Sigmoid colon (tissue), 7 donors: ENCODE measurements around the gene ACAD11. TPM values are rescaled to one million over a fixed set of nuclear protein-coding genes. Genes with fewer than 3 reads are reported as not detected.

Source experiments
- DNase-seq: peaks from one replicate; pipeline ENCODE4 v3.0.0-alpha.2; 2019
- H3K27ac ChIP-seq, 4 donors: fragments of 200-600 bp; sonication (generic); one replicate each; pipeline ENCODE4 v1.5.1; 2016 to 2019; ENCODE audit warnings: mild to moderate bottlenecking in 1 of 4
- H3K27me3 ChIP-seq, 3 donors: fragments of 200-600 bp; sonication (generic); one replicate each; pipeline ENCODE4 v1.5.1; 2019; ENCODE audit warnings: mild to moderate bottlenecking in 1 of 3
- H3K36me3 ChIP-seq, 4 donors: fragments of 200-600 bp; sonication (generic); one replicate each; pipeline ENCODE4 v1.5.1; 2016 to 2019
- H3K4me1 ChIP-seq, 4 donors: fragments of 200-600 bp; sonication (generic); one replicate each; pipeline ENCODE4 v1.5.1; 2017 to 2019
- H3K4me3 ChIP-seq, 4 donors: fragments of 200-600 bp; sonication (generic); one replicate each; pipeline ENCODE4 v1.5.1; 2017 to 2019; ENCODE audit warnings: mild to moderate bottlenecking in 2 of 4, moderate library complexity in 1 of 4
- H3K9me3 ChIP-seq, 4 donors: fragments of 200-600 bp in 3 of 4; sonication (generic) in 3 of 4; one replicate each; pipeline versions ENCODE4 v1.5.1 to v1.6.1; 2013 to 2019
- CTCF ChIP-seq, 4 experiments: fragments of 450-650 bp in 3 of 4; fragments of 200-600 bp in 1 of 4; IDR thresholded peaks; one replicate each; pipeline ENCODE4 v1.5.1; 2016 to 2019; ENCODE audit warnings: antibody characterized with exemption in 4 of 4, mild to moderate bottlenecking in 3 of 4, moderate library complexity in 2 of 4
- EP300 ChIP-seq, 4 donors: sonication (generic); formaldehyde crosslinking; IDR thresholded peaks; one replicate each; pipeline ENCODE4 v1.6.1; 2017; ENCODE audit warnings: antibody characterized with exemption in 4 of 4
- POLR2A ChIP-seq, 2 donors: fragments of 450-650 bp; IDR thresholded peaks; one replicate each; pipeline ENCODE4 v1.6.1; 2016; ENCODE audit warnings: antibody characterized with exemption in 2 of 2, mild to moderate bottlenecking in 2 of 2, moderate library complexity in 2 of 2
- POLR2AphosphoS5 ChIP-seq, 4 donors: sonication (generic); formaldehyde crosslinking; IDR thresholded peaks; one replicate each; pipeline ENCODE4 v1.6.1; 2017; ENCODE audit warnings: antibody characterized with exemption in 4 of 4
- WGBS, 2 donors: extraction: QIAGEN DNeasy Blood & Tissue Kit; methylation state at CpG; one replicate each; pipeline ENCODE4 v1.1.7; 2013; 5-methylcytosine and 5-hydroxymethylcytosine counted together
- intact Hi-C: fragments of 100-400 bp; cut with DNase I; formaldehyde crosslinking; loops from one replicate; pipeline ENCODE4 v1.15.1; 2023
- polyA plus RNA-seq, 3 donors: library from polyadenylated mRNA; stranded (reverse); fragments of 200-250 nt; gene quantifications; one replicate each; pipeline ENCODE4 v1.2.3, GENCODE V29; 2013
- total RNA-seq, 4 donors: library from RNA; depleted of rRNA; stranded (reverse); fragments of >200 nt; gene quantifications; one replicate each; pipeline ENCODE4 v1.1.0, GENCODE V29; 2016
- donor health status: healthy with polysubstance abuse.
- donor health status: Bipolar disorder and iron deficiency.
- donor health status: healthy.

ACAD11 gene
- total and polyA plus RNA-seq, 7 donors: 2.4 to 71.7 (median 26.8) TPM

DNA sequence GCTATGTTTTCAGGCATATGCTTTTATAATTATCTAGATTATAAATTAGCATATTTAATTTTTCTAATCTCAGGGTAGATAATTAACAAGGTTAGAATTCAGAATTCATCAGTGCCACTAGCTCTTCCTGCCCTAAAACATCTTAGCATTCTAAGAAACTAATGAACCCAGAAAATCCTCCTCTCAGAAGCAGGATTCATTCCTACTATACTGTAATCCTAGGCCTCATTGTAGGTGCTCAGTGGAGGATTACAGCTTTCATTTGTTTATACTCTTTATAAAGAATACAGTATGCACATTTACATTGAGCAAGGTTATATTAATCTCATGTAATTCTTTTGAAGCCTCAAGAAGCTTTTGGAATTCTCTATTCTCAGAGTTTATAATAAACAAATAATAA, 20.9 kb downstream of the ACAD11 start:
- H3K27ac ChIP-seq: no peak overlapping the region
- H3K36me3 ChIP-seq: peaks cover 0 to 41% (median 7%) of the 10 kb centered on the region in 4 donors
- H3K4me3 ChIP-seq: no peak overlapping the region
- no peaks in the 10 kb centered on the region for H3K27me3 ChIP-seq
- TF ChIP-seq EP300 (IDR thresholded peaks at IDR 0.05) (no peak), POLR2A (IDR thresholded peaks at IDR 0.05) (no peak), POLR2AphosphoS5 (IDR thresholded peaks at IDR 0.05) (no peak), CTCF (IDR thresholded peaks at IDR 0.05) (no peak)
- DNase-seq: no peak
- no peaks in the 10 kb centered on the region for H3K9me3 ChIP-seq
- no peaks in the 10 kb centered on the region for H3K4me1 ChIP-seq
- intact Hi-C loops: no loop called here

DNA sequence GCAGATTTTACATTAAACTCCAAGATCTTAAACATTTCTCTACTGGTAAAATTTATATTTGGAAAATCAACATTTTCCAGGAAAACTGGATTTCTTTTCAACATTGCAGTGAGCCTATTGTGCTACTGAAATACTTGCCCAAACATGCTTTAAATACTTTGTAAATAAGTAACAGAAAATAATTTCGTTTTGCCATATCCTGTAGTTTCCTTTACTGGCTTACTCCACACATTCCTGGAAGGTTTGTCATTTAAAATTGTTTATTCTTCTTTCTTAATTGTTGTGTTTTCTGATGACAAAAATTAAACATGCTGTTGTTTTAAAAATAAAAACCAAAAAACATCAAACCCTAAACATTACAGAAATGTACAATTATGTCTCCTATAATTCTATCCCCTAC, 22.0 kb downstream of the ACAD11 start:
- H3K36me3 ChIP-seq: peaks cover 0 to 41% (median 7%) of the 10 kb centered on the region in 4 donors
- no peak for DNase-seq
- intact Hi-C loops: no loop called here
- no peak overlapping the region for H3K4me3 ChIP-seq
- WGBS, 2 donors: 29 to 70% methylated on average over 1 of the region's 1 CpG
- H3K4me1 ChIP-seq: no peaks in the 10 kb centered on the region
- TF ChIP-seq POLR2AphosphoS5 (IDR thresholded peaks at IDR 0.05): no peak
- TF ChIP-seq EP300 (IDR thresholded peaks at IDR 0.05): no peak
- TF ChIP-seq CTCF (IDR thresholded peaks at IDR 0.05): no peak
- TF ChIP-seq POLR2A (IDR thresholded peaks at IDR 0.05): no peak
- no peaks in the 10 kb centered on the region for H3K9me3 ChIP-seq
- no peak overlapping the region for H3K27ac ChIP-seq
- H3K27me3 ChIP-seq: no peaks in the 10 kb centered on the region

DNA sequence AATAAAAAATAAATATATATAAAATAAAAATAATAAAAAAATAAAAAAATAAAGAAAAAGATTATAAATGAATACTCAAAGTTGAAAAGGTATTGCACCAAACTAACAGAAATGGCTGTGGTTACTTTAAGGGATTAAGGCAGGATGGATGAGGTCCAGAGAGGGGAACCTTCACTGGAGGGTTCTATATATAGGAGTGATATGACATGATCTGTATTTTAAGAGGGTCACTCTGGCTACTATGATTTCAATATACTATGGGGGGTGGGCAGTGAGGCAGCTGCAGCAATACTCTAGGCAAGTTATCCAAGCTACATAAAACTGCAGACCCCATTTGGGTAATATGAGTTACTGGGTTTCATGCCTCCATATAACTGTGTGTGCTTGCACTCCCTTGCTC, 24.6 kb downstream of the ACAD11 start:
- intact Hi-C loops: no loop called here
- H3K4me3 ChIP-seq: no peak overlapping the region
- no peaks in the 10 kb centered on the region for H3K27me3 ChIP-seq
- peaks cover 0 to 54% (median 5%) of the 10 kb centered on the region in 4 donors for H3K36me3 ChIP-seq
- TF ChIP-seq POLR2AphosphoS5 (IDR thresholded peaks at IDR 0.05) (no peak), CTCF (IDR thresholded peaks at IDR 0.05) (no peak), EP300 (IDR thresholded peaks at IDR 0.05) (no peak), POLR2A (IDR thresholded peaks at IDR 0.05) (no peak)
- no peaks in the 10 kb centered on the region for H3K9me3 ChIP-seq
- DNase-seq: no peak
- no peaks in the 10 kb centered on the region for H3K4me1 ChIP-seq
- no peak overlapping the region for H3K27ac ChIP-seq

GRCh38 chr3:132630612-132631011, 29.0 kb downstream of the ACAD11 start:
- Histone ChIP-seq H3K36me3 (peaks cover 5 to 60% (median 11%) of the 10 kb centered on the region in 4 donors), H3K27me3 (no peaks in the 10 kb centered on the region), H3K4me1 (no peaks in the 10 kb centered on the region), H3K27ac (no peak overlapping the region), H3K4me3 (no peak overlapping the region), H3K9me3 (no peaks in the 10 kb centered on the region)
- TF ChIP-seq CTCF (IDR thresholded peaks at IDR 0.05) (no peak), POLR2A (IDR thresholded peaks at IDR 0.05) (no peak), POLR2AphosphoS5 (IDR thresholded peaks at IDR 0.05) (no peak), EP300 (IDR thresholded peaks at IDR 0.05) (no peak)
- 90 to 95% methylated on average over 7 of the region's 7 CpGs for WGBS, 2 donors
- intact Hi-C loops: no loop called here
- DNase-seq: no peak

DNA sequence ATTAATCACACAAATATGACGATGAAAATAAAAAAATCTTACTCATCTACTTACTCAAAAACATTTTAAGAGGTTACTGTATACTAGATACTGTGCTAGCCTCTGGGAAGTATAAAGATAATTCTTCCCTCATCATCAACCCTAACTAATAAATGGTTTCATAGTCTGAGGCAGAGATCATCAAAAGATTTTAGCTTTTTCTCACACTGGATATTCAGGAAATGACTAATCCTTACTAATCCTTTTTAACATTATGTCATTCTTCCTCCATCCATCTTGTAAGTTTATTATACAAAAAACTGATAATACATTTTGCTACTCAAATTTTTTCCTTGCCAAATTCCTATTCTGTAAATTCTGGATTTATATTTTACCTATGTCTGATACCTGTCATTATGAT, 29.7 kb downstream of the ACAD11 start:
- no peak overlapping the region for H3K4me3 ChIP-seq
- intact Hi-C loops: no loop called here
- WGBS, 2 donors: 84 to 93% methylated on average over 1 of the region's 1 CpG
- TF ChIP-seq POLR2AphosphoS5 (IDR thresholded peaks at IDR 0.05) (no peak), CTCF (IDR thresholded peaks at IDR 0.05) (no peak), POLR2A (IDR thresholded peaks at IDR 0.05) (no peak), EP300 (IDR thresholded peaks at IDR 0.05) (no peak)
- no peak for DNase-seq
- no peaks in the 10 kb centered on the region for H3K27me3 ChIP-seq
- no peak overlapping the region for H3K27ac ChIP-seq
- no peaks in the 10 kb centered on the region for H3K4me1 ChIP-seq
- no peaks in the 10 kb centered on the region for H3K9me3 ChIP-seq
- peaks cover 5 to 62% (median 11%) of the 10 kb centered on the region in 4 donors for H3K36me3 ChIP-seq
